Omental fat pad (tissue), 4 donors: ENCODE results near the gene EEF1AKMT3. TPM values are rescaled to one million over a fixed set of nuclear protein-coding genes. Genes with fewer than 3 reads are reported as not detected.
A peak's percentile ranks its signal among the peaks of the same experiment; 100 is the strongest.

Experiments
- ATAC-seq: fragments of 150-250 bp; one replicate; pipeline ENCODE4 v1.9.1; 2016; ENCODE audit warnings: mild to moderate bottlenecking, moderate library complexity; ENCODE audit not compliant: low FRiP score
- DNase-seq: peaks from one replicate; pipeline ENCODE4 v3.0.0-alpha.2; 2019; ENCODE audit warnings: low spot score
- total RNA-seq, 4 donors: library from RNA; depleted of rRNA; stranded (reverse); fragments of >200 nt; gene quantifications; one replicate each; pipeline ENCODE4 v1.1.0, GENCODE V29; 2016
- TF ChIP-seq, protein P1 (sequence below), 3 donors: fragments of 450-650 bp; IDR thresholded peaks; one replicate each; pipeline ENCODE4 v1.5.1; 2016 to 2017; ENCODE audit warnings: antibody characterized with exemption in 3 of 3, mild to moderate bottlenecking in 3 of 3, moderate library complexity in 2 of 3

Gene EEF1AKMT3
- total RNA-seq, 4 donors from 2014 or later, result 6.1 to 10.9 (median 9.3) TPM

DNA sequence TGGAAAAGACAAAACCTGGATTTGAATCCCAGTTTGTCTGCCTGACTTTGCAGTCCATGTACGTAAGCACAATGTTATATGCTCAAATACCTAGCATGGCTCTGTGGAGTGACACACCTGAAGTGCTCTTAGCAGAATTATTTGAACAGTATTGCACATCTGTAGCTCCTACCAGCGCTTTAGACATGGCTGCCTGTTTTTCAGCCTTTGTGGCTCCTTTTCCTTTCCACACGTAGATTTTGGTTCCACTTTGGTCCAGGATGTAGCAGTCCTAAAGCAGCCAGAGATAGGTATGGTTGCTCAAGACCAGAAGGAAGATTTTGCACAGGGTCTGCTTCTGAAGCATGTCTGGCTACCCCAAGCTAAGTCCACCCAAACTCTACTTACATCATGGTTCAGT, 37.0 kb downstream of the EEF1AKMT3 start:
- no peak for ATAC-seq
- TF ChIP-seq, protein P1, sequence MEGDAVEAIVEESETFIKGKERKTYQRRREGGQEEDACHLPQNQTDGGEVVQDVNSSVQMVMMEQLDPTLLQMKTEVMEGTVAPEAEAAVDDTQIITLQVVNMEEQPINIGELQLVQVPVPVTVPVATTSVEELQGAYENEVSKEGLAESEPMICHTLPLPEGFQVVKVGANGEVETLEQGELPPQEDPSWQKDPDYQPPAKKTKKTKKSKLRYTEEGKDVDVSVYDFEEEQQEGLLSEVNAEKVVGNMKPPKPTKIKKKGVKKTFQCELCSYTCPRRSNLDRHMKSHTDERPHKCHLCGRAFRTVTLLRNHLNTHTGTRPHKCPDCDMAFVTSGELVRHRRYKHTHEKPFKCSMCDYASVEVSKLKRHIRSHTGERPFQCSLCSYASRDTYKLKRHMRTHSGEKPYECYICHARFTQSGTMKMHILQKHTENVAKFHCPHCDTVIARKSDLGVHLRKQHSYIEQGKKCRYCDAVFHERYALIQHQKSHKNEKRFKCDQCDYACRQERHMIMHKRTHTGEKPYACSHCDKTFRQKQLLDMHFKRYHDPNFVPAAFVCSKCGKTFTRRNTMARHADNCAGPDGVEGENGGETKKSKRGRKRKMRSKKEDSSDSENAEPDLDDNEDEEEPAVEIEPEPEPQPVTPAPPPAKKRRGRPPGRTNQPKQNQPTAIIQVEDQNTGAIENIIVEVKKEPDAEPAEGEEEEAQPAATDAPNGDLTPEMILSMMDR (IDR thresholded peaks at IDR 0.05), result no peak
- DNase-seq, result no peak

DNA sequence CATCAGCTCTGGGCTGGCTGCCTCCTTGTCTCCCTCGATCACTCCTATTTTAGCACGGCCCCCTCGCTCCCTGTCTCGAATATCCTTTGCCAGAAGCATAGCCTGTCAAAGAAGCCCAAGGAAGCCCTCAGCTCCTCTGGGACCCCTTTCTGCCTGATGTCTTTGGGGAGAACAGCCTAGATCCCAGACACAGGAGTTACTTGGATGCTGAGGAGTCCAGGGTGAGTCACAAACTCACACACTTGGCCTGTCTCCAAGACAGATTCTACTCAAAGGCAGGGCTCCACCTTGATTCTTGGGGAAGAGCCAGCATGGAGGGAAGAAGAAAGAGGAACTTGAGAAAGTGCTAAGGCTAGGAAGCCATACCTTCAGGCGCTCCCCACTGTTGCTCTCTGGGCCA, 38.0 kb downstream of the EEF1AKMT3 start:
- peak; percentile 67 for ATAC-seq
- TF ChIP-seq, protein P1 (IDR thresholded peaks at IDR 0.05), result no peak
- DNase-seq, result no peak

DNA sequence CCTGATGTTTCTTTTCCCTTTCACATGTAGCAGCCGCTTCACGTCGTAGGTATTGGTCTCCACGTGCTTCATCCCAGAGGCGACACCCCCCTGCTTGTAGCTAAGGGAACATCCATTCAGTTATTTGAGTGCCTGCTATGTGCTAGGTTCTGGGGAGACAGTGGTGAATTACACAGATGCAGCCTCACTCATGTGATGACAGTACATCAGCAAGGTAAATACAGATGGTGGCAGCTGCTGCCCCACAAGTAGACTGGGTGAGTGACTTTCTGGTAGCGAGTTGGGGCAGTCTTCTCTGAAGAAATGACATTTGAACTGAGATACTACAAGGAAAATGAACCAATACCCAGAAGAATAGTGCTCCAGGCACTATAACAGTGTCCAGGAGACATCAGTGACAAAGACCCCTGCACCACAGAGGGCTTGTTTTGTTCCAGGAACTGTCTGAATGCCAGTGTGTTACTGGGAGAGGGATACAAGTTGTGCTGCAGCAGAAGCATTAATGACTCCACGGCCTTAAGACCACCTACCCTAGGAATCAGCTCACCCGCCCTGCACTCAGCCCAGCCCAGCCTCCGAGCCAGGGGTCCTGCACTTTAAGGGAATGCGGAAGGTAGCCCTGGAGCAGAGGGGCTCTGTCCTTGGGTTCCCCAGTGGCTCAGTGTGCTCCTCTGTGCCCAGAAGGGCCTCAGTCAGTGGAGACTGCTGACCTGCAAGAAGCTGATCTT, 38.8 kb downstream of the EEF1AKMT3 start:
- DNase-seq (no peak), ATAC-seq (no peak)
- TF ChIP-seq, protein P1 (IDR thresholded peaks at IDR 0.05), result no peak

DNA sequence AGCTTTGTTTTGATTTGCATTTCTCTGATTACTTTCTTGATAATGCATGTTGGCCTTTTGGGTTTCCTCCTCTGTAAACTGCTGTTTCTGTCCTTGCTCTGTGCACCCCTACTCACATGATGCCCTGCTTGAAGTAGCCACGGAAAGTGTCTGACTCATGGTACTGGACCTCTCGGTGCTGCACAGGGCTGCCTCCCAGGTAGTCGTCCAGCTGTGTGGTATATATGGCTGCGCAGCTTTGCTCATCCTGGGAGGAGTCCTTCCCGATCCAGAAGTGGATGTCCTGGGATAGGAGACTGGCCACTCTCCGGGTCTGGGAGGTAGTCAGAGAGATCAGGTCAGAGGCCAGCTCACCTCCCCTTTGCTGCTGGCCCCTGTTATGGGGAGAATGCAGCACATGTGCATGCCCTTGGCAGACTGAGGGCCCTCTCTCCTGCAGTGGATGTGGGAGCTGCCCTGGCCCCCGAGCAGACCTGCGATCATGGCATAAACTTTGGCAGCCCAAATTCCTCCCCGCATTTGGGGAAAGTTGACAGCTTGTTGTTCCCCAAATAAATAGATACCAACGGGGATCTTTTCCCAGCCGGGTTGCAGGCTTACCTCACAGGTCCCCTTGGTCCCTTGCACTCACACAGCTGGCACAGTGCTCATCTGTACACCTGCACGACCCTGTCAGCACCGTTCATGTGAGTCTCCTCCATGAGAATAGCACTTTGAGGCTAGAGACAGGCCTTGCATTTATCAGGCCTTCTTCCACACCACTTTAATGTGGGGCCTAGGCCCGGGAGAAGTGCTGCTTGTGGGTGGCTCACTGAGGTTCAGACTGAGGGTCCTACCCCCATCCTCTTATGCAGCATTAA, 40.9 kb downstream of the EEF1AKMT3 start:
- no peak for DNase-seq
- TF ChIP-seq, protein P1 (IDR thresholded peaks at IDR 0.05), result no peak
- peak; percentile 50 for ATAC-seq

DNA sequence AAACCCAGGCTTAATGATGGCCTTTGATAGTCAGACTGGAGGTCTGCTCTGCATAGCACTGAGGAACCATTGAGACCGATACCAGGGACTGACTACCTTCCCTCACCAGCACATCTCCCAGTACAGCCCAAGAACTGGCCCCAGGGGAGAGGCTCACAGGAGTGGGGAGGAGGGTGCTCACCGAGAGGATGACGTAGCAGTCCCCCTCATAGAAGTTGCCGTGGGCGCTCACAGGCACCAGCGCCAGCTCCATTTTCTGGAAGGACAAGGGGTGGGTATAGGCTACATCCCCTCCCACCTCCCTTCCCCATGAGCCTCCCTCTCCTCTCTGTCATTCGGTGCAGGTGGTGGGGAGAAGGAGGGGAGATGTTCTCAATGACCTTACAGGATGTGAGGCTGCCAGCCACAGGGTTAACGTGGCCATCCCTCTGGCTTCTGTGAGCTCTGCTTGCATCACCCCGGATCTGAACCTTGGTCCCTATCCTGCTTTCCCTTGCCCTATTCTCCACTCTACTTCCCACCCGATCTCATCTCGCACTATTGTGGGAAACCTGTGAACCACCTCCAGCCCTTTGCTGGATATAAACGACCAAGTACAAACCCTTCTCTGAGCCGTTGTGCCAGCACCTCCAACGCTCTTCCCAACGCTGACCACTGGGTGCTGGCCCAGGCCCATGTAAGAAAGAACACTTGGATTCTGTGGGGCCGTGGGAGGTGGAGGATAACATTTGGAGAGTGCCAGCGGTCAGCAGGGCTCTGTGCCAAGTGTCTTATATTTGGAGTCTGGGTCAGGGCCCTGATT, 41.8 kb downstream of the EEF1AKMT3 start:
- TF ChIP-seq, protein P1 (IDR thresholded peaks at IDR 0.05), result no peak
- peak; percentile 29 for ATAC-seq
- DNase-seq, result no peak

DNA sequence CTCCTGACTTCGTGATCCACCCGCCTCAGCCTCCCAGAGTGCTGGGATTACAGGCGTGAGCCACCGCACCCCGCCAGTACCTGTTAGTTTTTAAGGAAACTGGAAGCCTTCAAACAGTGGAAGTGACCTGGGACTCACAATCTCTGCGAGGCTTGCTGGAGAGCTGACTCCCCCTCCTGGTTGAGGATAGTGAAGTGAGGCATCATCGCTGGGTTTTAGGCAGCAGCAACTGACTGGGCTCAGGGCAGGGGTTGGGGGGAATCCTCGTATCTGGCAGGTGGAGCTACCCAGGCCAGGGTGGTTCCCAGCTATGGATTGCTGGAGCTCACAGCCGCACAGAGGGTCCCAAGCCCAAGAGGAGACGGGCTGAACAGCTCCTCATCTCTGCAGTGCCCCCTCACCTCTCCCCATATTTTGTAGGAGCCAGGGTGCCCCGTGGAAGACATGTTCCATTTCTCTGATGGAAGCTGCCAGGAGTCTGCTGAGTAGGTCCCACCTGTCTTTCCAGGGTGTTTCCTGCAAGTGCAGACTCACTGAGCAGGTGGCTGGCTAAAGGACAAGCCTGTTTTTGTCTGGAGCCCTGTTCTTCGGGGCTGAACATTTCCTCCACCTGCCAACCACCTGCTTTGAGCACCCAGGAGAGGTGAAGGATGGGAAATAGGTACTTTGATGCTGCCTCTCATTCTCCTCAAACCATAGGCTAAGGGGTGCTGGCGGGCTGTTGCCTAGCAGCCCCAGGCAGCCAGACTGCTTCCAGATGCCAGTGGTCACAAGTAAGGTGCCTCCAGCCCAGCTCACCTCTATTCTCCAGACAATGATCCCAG, 43.0 kb downstream of the EEF1AKMT3 start:
- TF ChIP-seq, protein P1 (IDR thresholded peaks at IDR 0.05), result no peak
- ATAC-seq (no peak), DNase-seq (no peak)
